GM10248 (cell line): ENCODE measurements around the gene CXCR1.
A peak's percentile ranks its signal among the peaks of the same experiment; 100 is the strongest.

Experiments used
- CTCF ChIA-PET: fragments of 300-600 bp; sonication (Branson Sonifier 250); formaldehyde crosslinking; extraction: SDS; loops from one replicate; lab custom pipeline; 2021; ENCODE audit warnings: antibody characterized with exemption; lab: Yijun Ruan, JAX
- POLR2A ChIA-PET: fragments of 350-650 bp; sonication (Branson Sonifier 250); formaldehyde crosslinking; extraction: SDS; loops from one replicate; lab custom pipeline; 2020; ENCODE audit warnings: antibody characterized with exemption; lab: Yijun Ruan, JAX
- DNase-seq: peaks from one replicate; pipeline ENCODE4 v3.0.0; 2012; ENCODE audit errors: extremely low spot score
- TF ChIP-seq, protein P1 (sequence below): IDR thresholded peaks from 2 replicates; pipeline ENCODE4 v1.5.1; 2012; ENCODE audit warnings: mild to moderate bottlenecking, low read depth; ENCODE audit errors: extremely low read depth, missing control alignments, control extremely low read depth

Gene CXCR1

GRCh38 chr2:218168635-218169462, 2.1 kb upstream of the CXCR1 start:
- DNase-seq: peak; percentile 71
- ChIA-PET CTCF (interaction anchor here (0.7 to 2.6 kb wide), 17 partner anchors 9 to 507 kb away, joined by 3 to 15 read pairs (median 3); no protein-coding TSS in a partner anchor), POLR2A (no interaction called here)
- TF ChIP-seq, protein P1, sequence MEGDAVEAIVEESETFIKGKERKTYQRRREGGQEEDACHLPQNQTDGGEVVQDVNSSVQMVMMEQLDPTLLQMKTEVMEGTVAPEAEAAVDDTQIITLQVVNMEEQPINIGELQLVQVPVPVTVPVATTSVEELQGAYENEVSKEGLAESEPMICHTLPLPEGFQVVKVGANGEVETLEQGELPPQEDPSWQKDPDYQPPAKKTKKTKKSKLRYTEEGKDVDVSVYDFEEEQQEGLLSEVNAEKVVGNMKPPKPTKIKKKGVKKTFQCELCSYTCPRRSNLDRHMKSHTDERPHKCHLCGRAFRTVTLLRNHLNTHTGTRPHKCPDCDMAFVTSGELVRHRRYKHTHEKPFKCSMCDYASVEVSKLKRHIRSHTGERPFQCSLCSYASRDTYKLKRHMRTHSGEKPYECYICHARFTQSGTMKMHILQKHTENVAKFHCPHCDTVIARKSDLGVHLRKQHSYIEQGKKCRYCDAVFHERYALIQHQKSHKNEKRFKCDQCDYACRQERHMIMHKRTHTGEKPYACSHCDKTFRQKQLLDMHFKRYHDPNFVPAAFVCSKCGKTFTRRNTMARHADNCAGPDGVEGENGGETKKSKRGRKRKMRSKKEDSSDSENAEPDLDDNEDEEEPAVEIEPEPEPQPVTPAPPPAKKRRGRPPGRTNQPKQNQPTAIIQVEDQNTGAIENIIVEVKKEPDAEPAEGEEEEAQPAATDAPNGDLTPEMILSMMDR: peak; percentile 43

- TF ChIP-seq, protein P1: no peak
- ChIA-PET CTCF (interaction anchor here (0.7 to 2.6 kb wide), 17 partner anchors 8 to 507 kb away, joined by 3 to 15 read pairs (median 3); no protein-coding TSS in a partner anchor), POLR2A (no interaction called here)
- DNase-seq: no peak
Observed at GRCh38 chr2:218168016-218168415, 1.3 kb upstream of the CXCR1 start.

DNA sequence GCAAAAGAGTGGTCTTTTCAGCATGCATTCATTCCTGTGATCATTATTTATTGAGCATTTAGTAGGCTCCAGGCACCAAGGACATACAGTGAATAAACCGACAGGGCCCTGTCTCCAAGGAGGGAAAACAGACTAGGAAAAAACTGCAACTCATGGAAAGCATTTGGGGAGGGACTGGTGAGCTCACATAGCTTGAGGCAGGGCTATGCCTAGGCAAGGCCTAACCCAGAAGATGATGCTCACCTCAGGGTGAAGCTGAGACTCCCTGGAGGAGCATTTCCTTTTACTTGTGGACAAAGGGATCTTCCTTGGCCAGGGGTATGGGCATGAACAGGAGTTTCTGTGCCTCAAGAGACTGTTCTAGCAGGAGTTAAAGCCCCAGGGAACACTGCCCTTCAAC, 3.9 kb downstream of the CXCR1 start:
- no peak for DNase-seq
- ChIA-PET CTCF (interaction anchor here (1.7 kb wide), 1 partner anchor 685 kb away, joined by 3 read pairs; no protein-coding TSS in a partner anchor), POLR2A (no interaction called here)
- TF ChIP-seq, protein P1: no peak

- TF ChIP-seq, protein P1: no peak
- ChIA-PET CTCF (no interaction called here), POLR2A (no interaction called here)
- DNase-seq: no peak
Observed at GRCh38 chr2:218161644-218162043, 5.1 kb downstream of the CXCR1 start.

DNA sequence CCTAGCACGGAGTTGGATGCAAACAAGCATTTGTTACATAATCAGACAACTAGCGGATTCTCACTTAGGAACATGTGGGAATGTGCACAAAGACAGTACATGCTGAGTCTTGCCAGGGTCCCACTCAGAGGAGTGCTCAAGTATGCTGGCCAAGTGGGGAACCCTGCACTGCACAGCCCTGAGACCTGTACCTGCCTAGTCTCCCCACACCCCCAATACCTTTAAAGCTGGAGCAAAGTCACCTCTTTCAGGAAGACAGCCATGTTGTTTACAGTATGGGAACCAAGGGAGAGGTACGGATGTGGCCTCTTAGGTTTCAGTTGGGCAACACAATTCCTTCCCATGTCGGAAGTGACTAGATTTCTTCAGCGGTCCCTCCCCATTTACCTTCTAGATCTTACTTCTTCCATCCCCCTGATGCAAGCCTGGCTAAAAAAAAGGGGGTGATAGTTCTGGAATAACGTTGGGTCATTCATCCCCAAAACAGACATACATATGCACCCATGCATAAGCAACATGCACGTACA, 10.7 kb downstream of the CXCR1 start:
- POLR2A ChIA-PET: no interaction called here
- TF ChIP-seq, protein P1: no peak
- CTCF ChIA-PET: interaction anchor here (1.2 to 1.6 kb wide), 2 partner anchors 11 to 443 kb away, joined by 3 read pairs; partner anchors contain the start of gene CXCR1
- DNase-seq: no peak

- DNase-seq: no peak
- CTCF ChIA-PET: interaction anchor here (1.0 to 2.0 kb wide), 2 partner anchors 15 to 159 kb away, joined by 3 to 5 read pairs; no protein-coding TSS in a partner anchor
- POLR2A ChIA-PET: no interaction called here
- TF ChIP-seq, protein P1: no peak
Observed at GRCh38 chr2:218152777-218153176, 14.0 kb downstream of the CXCR1 start.
